Measurements from ENCODE around the gene UNC79.

The UNC79 gene

DNA sequence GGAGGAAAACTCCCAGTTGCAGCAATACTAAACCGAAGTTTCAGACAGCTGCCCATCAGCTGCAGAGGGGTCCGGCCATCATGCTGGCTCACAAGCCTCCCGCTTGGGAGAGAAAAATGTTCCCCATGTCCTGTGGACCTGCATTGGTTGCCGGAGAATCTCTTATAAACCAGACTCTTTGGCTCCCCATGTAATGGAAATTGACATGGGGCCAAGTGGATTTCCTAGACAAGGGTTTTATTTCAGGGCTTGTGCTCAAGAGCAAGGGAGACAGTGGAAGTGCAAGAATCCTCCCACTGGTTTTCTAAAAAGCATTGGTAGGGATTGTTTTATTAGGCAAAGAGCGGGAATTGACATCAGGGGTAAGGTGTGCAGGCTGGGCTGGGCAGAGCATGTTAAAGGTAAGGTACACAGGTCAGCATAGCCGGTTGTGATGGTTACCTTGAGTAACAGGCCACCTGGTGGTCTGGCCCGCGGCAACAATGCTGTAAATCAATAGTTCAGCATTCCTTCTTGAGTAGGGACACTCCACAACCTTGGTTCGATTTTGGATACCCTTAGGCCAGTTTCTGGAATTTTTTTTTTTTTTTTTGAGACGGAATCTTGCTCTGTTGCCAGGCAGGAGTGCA, 135.4 kb downstream of the UNC79 start:
- Mint-ChIP-seq H3K27ac (no peak overlapping the region), H3K9me3 (no peaks in the 10 kb centered on the region)
- no peak for ATAC-seq

DNA sequence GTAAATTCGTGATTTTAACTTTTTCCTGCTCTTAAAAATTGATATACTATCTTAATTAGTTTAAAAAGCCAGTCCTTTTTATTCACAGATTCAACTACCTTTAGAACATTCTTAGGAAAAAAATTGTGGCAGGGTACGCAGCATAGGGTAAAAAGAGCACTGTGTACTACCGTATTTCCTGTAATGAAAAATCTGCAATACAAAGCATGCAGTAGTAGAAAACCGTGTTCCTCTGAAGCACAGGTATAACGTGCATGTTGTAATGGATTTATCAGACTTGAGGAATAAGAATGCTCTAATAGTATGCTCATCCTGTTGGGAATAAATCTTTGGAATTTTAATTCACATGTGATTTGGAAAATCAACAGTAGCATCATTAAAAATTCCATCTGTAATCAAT, 140.5 kb downstream of the UNC79 start:
- Mint-ChIP-seq H3K4me1 (no peaks in the 10 kb centered on the region), H3K9me3 (no peaks in the 10 kb centered on the region), H3K4me3 (no peak overlapping the region), H3K27me3 (peaks cover 19% of the 10 kb centered on the region), H3K27ac (no peak overlapping the region)
- ATAC-seq (no peak), DNase-seq (no peak)

More for the DNA sequence above, 135.4 kb downstream of the UNC79 start:
- H3K4me1 Mint-ChIP-seq, result no peaks in the 10 kb centered on the region
- H3K27me3 Mint-ChIP-seq, result peaks cover 9% of the 10 kb centered on the region
- no peak overlapping the region for H3K4me3 Mint-ChIP-seq
- DNase-seq, result no peak

DNA sequence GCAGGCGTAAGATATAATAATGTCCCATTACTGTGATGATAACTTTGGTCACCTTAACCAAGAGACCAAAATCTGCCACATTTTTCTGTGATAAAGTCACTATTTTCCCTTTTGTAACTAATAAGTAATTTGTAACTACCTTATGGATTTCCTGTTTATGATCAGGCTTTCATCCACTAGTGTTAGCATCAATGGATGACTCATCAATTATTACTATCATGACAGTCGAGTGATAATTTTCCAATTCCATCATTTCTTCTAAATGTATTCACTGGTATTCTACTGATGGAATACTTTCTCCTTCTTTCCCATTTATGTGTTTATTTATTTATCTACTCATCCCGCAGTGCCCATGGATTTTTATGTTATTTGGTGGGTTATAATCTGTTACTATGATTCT, 148.4 kb downstream of the UNC79 start:
- Mint-ChIP-seq H3K9me3 (no peaks in the 10 kb centered on the region), H3K4me3 (no peak overlapping the region), H3K27me3 (peaks cover 24% of the 10 kb centered on the region), H3K4me1 (no peaks in the 10 kb centered on the region), H3K27ac (no peak overlapping the region)
- no peak for ATAC-seq
- DNase-seq, result no peak

DNA sequence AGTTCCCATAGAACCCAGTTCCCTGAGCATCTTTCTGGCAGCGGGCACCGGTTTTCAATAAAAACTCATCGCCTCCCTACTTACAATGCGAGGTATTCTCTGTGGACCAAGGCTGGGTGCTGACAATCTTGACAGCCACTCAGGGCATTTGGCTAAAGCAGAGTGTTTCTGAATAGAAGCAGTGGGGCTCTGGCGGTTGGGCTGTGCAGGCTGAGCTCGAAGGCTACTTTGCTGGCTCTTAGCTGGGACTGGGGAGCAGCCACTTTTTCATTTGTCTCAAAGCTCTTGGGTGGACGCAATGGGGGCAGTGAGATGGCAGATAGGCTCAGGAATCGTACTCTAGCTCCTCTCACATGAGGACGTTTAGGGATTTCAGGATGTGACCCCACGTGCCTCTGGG, 151.8 kb downstream of the UNC79 start:
- H3K9me3 Mint-ChIP-seq, result no peaks in the 10 kb centered on the region
- no peaks in the 10 kb centered on the region for H3K4me1 Mint-ChIP-seq
- DNase-seq (no peak), ATAC-seq (no peak)
- H3K27me3 Mint-ChIP-seq, result peaks cover 30% of the 10 kb centered on the region
- no peak overlapping the region for H3K4me3 Mint-ChIP-seq
- no peak overlapping the region for H3K27ac Mint-ChIP-seq

DNA sequence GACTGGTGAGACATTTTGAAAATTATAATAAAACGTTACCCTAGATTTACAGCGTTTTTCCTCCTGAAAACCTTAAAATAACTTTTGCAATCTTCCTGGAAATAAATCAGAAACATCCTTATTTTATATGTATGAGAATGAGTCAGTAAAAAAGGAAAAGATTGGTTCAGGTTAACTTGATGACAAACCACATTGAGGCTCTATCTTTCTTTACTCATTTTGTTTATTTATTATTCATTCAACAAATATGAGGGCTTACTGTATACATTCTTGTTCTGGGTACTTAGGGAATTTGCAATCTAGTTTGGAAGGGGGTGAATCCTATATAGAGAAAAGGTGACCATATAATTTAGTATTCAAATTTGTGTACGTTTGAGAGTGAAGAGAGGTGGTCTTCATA, 156.6 kb downstream of the UNC79 start:
- H3K4me1 Mint-ChIP-seq, result no peaks in the 10 kb centered on the region
- H3K27ac Mint-ChIP-seq, result no peak overlapping the region
- peaks cover 0 to 6% of the 10 kb centered on the region in 2 donors for H3K9me3 Mint-ChIP-seq
- H3K27me3 Mint-ChIP-seq, result peaks cover 27% of the 10 kb centered on the region
- ATAC-seq (no peak), DNase-seq (no peak)
- H3K4me3 Mint-ChIP-seq, result no peak overlapping the region

DNA sequence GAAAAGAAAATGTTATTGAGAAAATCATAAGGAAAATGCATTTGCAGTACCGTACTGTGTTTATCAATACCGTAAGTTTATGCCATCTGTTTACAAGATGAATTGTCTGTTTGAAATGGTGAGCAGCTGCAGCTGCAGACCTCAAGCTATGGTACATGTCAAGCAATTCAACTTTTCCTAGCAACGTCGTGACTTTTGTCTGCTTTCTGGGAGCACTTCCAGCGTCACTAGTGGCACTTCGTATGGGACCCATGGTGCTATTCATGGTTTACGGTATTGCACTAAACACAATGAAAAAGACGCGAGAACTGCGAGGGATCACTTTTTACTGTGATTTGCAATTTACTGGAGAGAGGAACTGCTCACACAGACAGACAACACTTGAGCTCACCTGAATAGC, 160.8 kb downstream of the UNC79 start:
- DNase-seq, result no peak
- Mint-ChIP-seq H3K4me3 (no peak overlapping the region), H3K27me3 (peaks cover 34% of the 10 kb centered on the region)

DNA sequence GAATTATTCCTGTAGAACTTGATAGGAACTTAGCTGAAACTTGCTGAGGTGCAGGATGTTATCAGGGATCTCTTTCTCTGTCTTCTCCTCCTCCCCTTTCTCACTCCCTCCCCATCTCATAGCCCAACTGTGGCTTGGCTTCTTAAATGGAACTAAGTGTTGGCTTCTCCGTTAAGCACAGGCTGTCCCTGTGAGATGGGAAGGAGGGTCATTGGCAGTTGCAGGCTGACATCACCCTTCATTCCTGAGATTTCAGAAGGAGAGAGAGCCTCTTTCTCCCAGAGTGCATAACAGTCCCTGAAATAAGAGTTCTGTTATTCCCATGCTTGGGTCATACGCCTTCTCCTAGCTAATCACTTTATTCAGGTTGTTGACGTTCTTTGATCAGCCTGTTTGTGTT, 162.0 kb downstream of the UNC79 start:
- peaks cover 0 to 6% of the 10 kb centered on the region in 2 donors for H3K9me3 Mint-ChIP-seq
- DNase-seq (no peak), ATAC-seq (no peak)
- H3K4me3 Mint-ChIP-seq, result no peak overlapping the region
- H3K27ac Mint-ChIP-seq, result no peak overlapping the region
- peaks cover 30% of the 10 kb centered on the region for H3K27me3 Mint-ChIP-seq
- no peaks in the 10 kb centered on the region for H3K4me1 Mint-ChIP-seq

More for the DNA sequence above, 160.8 kb downstream of the UNC79 start:
- no peak for ATAC-seq
- Mint-ChIP-seq H3K27ac (no peak overlapping the region), H3K4me1 (no peaks in the 10 kb centered on the region), H3K9me3 (peaks cover 0 to 6% of the 10 kb centered on the region in 2 donors)

DNA sequence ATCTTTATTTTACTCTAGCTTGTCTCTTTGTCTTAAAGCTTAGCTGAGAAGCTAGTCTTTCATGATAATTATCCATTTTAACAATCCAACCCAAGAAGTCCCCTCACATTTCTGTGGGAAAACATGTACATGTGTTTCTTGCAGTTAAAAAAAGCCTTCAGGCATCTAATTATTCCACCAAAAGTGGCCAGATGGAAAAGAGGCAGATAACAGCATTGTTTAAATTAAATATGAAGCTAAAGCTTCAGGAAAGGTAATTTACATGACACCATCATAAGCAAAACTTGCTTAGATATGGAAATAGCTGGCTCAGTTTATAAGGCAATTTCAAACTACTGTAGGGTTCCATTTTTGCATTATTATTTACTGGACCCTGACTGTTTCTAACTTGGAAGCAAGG, 175.4 kb downstream of the UNC79 start:
- no peak overlapping the region for H3K27ac Mint-ChIP-seq
- ATAC-seq (no peak), DNase-seq (no peak)
- no peaks in the 10 kb centered on the region for H3K9me3 Mint-ChIP-seq
- H3K4me3 Mint-ChIP-seq, result no peak overlapping the region
- H3K27me3 Mint-ChIP-seq, result peaks cover 24% of the 10 kb centered on the region
- no peaks in the 10 kb centered on the region for H3K4me1 Mint-ChIP-seq

DNA sequence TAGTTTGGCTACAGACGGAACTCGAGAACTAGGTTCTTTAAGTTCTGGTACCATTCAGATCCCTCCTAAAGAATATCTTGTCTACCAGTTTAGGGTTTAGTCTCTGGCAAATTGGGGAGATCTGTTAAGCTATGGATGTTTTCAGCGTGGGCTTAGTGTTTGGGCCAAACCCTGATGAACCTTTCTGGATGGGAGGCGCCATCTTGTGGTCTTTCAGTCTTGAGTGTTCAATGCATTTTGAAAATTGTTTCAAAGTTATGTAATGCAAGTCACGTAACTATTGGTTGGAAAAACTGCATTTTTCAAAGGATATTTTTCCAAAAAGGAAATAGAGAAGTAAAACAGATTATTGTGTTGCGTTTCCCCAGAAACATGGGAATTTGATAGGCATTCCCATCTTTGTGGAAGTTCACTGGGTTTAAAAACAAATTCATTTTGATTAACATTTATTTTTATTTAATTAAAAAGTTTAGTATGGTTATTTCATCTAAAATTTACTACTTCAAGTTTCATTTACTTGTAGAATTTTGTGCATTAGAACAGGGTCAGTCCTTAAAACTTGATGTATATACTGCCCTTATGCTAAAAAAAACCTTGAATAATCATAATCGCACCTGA, 188.5 kb downstream of the UNC79 start:
- Mint-ChIP-seq H3K27me3 (no peaks in the 10 kb centered on the region), H3K27ac (no peak overlapping the region), H3K4me1 (no peaks in the 10 kb centered on the region), H3K4me3 (no peak overlapping the region), H3K9me3 (no peaks in the 10 kb centered on the region)
- DNase-seq, result peak in 1 of 2 donors; percentile 11
- ATAC-seq, result no peak

DNA sequence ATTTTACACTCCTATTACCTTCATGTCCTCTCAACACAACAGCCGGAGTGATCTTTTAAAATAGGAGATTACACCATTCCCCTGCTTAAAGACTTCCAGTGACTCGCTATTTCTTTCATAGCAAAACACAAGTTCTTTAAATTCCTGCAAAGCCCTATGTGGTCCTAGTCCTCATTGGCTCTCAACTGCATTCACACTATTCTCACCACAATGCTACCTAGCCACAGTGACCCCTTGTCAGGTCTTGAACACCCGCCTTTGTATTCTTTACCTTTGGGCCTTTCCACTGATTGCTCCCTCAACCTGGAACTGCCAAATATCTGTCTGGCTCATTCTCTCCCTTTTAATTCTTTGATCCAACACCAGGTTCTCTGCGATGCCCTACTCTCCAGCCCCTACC, 197.3 kb downstream of the UNC79 start:
- DNase-seq (no peak), ATAC-seq (no peak)
- peaks cover 29% of the 10 kb centered on the region for H3K27me3 Mint-ChIP-seq
- H3K4me3 Mint-ChIP-seq, result no peak overlapping the region
- no peaks in the 10 kb centered on the region for H3K9me3 Mint-ChIP-seq
- H3K4me1 Mint-ChIP-seq, result no peaks in the 10 kb centered on the region
- no peak overlapping the region for H3K27ac Mint-ChIP-seq

DNA sequence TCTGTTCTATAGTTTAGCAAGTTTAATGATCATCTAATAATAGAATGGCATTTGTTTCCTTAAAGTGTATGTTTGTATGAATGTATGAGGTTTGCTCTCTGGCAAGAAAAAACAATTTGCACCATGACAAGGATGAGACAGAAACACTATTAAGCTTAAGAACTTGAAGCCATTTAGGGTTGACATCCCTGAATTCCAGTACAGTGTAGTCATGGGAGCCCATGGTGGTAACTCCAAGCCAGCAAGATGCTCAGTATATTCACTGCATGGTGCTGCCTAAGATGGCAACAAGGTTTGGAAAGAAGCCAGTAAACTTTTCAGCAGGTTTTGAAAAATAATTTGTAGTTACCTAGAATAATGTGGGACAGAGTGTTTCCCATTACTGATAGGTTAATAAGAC, 198.9 kb downstream of the UNC79 start:
- Mint-ChIP-seq H3K27me3 (peaks cover 27% of the 10 kb centered on the region), H3K4me1 (no peaks in the 10 kb centered on the region), H3K4me3 (no peak overlapping the region), H3K9me3 (no peaks in the 10 kb centered on the region), H3K27ac (no peak overlapping the region)
- no peak for ATAC-seq
- DNase-seq, result no peak

DNA sequence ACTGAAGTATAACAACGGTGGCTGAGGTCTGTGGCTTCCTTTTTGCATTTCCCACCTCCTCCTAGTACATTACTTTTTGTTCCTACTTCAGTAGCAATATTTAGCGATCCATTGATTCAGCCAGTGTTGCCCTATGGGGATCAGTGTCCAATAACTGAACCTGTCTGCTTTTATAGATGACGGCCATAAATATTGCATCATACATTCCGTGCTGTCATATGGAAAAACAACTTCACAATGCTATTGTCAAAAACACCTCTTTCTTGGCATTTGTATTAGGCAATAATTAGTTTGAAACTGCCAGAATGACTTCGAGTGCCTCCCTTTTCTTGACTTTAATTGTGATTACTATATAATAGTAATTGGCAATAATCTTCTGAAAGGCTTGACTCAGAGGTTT, 208.1 kb downstream of the UNC79 start:
- peaks cover 56% of the 10 kb centered on the region for H3K27me3 Mint-ChIP-seq

DNA sequence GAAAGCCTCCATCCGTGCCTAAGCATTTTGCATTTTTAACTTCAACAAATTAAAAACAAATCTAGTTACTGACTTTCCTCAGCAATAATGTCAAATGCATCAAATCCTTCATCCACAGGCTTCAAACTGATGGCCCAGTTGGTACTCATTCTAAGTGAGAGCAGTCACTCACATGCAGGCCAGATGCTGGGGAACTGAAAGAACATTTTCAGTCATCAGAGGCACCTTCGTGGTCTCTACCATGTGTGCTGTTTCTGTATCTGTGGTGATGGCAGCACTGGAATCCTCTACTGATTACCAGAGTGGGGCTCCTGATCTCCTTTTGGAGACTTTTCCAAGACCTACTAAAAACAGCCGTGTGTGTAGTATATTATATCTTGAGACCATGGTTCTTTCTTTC, 212.4 kb downstream of the UNC79 start:
- ATAC-seq (peak; percentile 55), DNase-seq (no peak)
- no peak overlapping the region for H3K4me3 Mint-ChIP-seq
- peaks cover 10% of the 10 kb centered on the region for H3K4me1 Mint-ChIP-seq
- H3K27me3 Mint-ChIP-seq, result peaks cover 37% of the 10 kb centered on the region
- H3K27ac Mint-ChIP-seq, result no peak overlapping the region
- peaks cover 7 to 11% of the 10 kb centered on the region in 2 donors for H3K9me3 Mint-ChIP-seq

More for the DNA sequence above, 208.1 kb downstream of the UNC79 start:
- Mint-ChIP-seq H3K4me3 (no peak overlapping the region), H3K4me1 (no peaks in the 10 kb centered on the region), H3K27ac (no peak overlapping the region), H3K9me3 (no peaks in the 10 kb centered on the region)
- DNase-seq, result no peak
- no peak for ATAC-seq

DNA sequence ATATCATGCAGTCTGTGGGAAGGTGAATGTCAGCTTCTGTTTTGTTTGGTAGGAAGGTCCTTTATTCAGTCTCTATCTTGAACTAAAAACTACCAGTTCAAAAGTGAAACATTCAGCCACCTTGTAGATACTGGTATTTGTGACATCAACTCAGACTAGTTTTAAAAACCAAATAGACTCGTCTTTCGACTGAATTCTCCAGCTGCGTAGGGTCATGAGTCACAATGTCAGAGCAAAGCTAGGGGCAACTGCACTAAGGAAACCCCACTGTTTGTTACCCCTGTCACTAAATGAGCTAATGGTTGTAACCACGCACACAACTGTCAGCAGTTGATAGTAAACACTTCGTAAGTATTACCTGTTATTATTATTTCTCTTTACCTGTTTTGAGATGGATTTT, 212.9 kb downstream of the UNC79 start:
- no peak for ATAC-seq

DNA sequence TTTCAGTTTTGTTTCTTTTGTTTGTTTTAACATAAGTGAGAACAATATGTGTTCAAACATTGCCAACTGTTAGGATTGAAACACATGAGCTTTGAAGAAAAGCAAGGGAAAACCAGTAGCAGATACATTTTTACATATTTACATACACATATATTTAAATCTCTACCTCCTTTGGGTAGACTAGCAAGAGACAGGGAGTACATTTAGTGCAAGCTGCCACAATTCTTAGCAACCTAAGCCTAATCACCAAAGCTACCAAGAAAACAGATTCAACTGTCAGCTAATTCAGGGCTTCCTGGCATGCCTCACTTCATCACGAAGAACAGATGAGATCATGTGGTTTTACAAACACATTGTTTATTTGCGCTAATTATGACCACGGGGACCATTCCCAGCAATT, 214.5 kb downstream of the UNC79 start:
- no peak overlapping the region for H3K4me3 Mint-ChIP-seq

More for the DNA sequence above, 212.9 kb downstream of the UNC79 start:
- peaks cover 15% of the 10 kb centered on the region for H3K4me1 Mint-ChIP-seq
- no peak overlapping the region for H3K4me3 Mint-ChIP-seq
- no peak overlapping the region for H3K27ac Mint-ChIP-seq
- DNase-seq, result no peak
- peaks cover 32% of the 10 kb centered on the region for H3K27me3 Mint-ChIP-seq
- H3K9me3 Mint-ChIP-seq, result peaks cover 7 to 17% of the 10 kb centered on the region in 2 donors

DNA sequence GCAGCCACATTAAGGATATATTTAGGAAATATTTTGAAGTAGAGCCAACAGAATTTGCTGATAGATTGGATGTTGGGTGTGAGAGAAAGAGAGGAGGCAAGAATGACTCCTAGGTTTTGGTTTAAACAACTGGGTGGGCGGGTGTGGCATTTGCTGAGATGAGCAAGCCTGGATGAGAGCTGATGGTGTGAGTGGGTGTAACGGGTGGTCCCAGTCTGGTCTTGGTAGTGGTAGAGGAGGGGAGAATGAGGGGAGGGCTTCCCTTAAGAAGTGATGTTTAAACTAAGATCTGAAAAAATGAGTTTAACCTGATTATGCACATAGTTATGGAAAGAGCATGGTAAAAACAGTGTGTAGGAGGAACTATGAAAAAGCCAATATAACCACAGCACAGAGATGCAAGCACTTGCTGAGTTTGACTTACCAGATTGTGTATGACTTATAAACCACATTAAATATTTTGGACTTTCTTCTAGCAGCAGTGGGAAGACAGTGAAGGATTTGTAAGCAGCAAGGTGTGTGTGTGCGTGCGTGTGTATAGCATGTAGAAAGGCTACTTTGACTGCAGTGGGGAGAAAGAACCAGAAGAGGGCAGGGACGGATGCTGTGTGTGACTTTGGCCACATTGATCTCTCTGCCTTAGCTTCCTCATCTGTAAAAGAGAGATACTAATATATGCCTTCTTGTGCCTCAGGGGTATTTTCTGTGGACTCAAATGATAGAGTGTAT, 217.9 kb downstream of the UNC79 start:
- Mint-ChIP-seq H3K4me1 (peaks cover 19% of the 10 kb centered on the region), H3K4me3 (no peak overlapping the region), H3K27me3 (peaks cover 21% of the 10 kb centered on the region), H3K27ac (no peak overlapping the region), H3K9me3 (peaks cover 7 to 17% of the 10 kb centered on the region in 2 donors)
- peak; percentile 92 for ATAC-seq
- peak; percentile 20 to 31 for DNase-seq

More for the DNA sequence above, 214.5 kb downstream of the UNC79 start:
- Mint-ChIP-seq H3K4me1 (peaks cover 19% of the 10 kb centered on the region), H3K9me3 (peaks cover 7 to 17% of the 10 kb centered on the region in 2 donors), H3K27me3 (peaks cover 23% of the 10 kb centered on the region), H3K27ac (no peak overlapping the region)
- no peak for DNase-seq
- no peak for ATAC-seq
